GM19468 (cell line): ENCODE data around the gene PLA1A.

ENCODE experiments used
- ATAC-seq: cut with Tn5 transposase; IDR thresholded peaks from one replicate; pipeline ENCODE4 v1.9.1; 2021; ENCODE audit warnings: mild to moderate bottlenecking, moderate library complexity, moderate number of reproducible peaks; ENCODE audit not compliant: unreplicated experiment; ENCODE audit errors: extremely low read depth

PLA1A gene

GRCh38 chr3:119635719-119636118 is 38.0 kb downstream of the PLA1A start:
- no peak for ATAC-seq

GRCh38 chr3:119636249-119636648 is 38.6 kb downstream of the PLA1A start:
- no peak for ATAC-seq

- ATAC-seq: no peak
Measured at GRCh38 chr3:119636891-119637611, 39.4 kb downstream of the PLA1A start.

- ATAC-seq: peak; percentile 16
Measured at GRCh38 chr3:119637679-119638477, 40.2 kb downstream of the PLA1A start.

GRCh38 chr3:119639494-119640350 is 42.0 kb downstream of the PLA1A start:
- ATAC-seq: no peak

GRCh38 chr3:119641416-119641815 is 43.7 kb downstream of the PLA1A start:
- no peak for ATAC-seq

GRCh38 chr3:119642746-119643473 is 45.2 kb downstream of the PLA1A start:
- no peak for ATAC-seq

GRCh38 chr3:119643528-119643927 is 45.8 kb downstream of the PLA1A start:
- no peak for ATAC-seq

GRCh38 chr3:119644481-119644880 is 46.8 kb downstream of the PLA1A start:
- no peak for ATAC-seq

- ATAC-seq: no peak
Measured at GRCh38 chr3:119645813-119646212, 48.1 kb downstream of the PLA1A start.

GRCh38 chr3:119647171-119647570 is 49.5 kb downstream of the PLA1A start:
- no peak for ATAC-seq

- ATAC-seq: no peak
Measured at GRCh38 chr3:119647843-119648575, 50.3 kb downstream of the PLA1A start.

- ATAC-seq: no peak
Measured at GRCh38 chr3:119649761-119650160, 52.1 kb downstream of the PLA1A start.

GRCh38 chr3:119652306-119653033 is 54.8 kb downstream of the PLA1A start:
- no peak for ATAC-seq

- no peak for ATAC-seq
Measured at GRCh38 chr3:119653876-119654275, 56.2 kb downstream of the PLA1A start.

- ATAC-seq: no peak
Measured at GRCh38 chr3:119657887-119658702, 60.4 kb downstream of the PLA1A start.

GRCh38 chr3:119658994-119659393 is 61.3 kb downstream of the PLA1A start:
- ATAC-seq: no peak
